HepG2 (cell line): ENCODE results near the gene ATP6V0A1. TPM values are rescaled to one million over a fixed set of nuclear protein-coding genes. Genes with fewer than 3 reads are reported as not detected.

Experiments used
- ATAC-seq: fragments of 200-7000 bp; cut with Tn5 transposase; 3 replicates; pipeline ENCODE4 v1.9.1; 2020; ENCODE audit warnings: mild to moderate bottlenecking, moderate library complexity
- BruUV-seq: library from RNA; stranded (reverse); fragments of 400-500 nt; replicated peaks from 2 replicates; lab custom pipeline; 2021; lab: Mats Ljungman, UMichigan
- CTCF ChIA-PET: fragments of 300-600 bp; formaldehyde crosslinking; extraction: SDS; loops from one replicate; lab custom pipeline; 2021; ENCODE audit warnings: low total read pairs, inconsistent platforms, low intra/inter-chr PET ratio; lab: Yijun Ruan, JAX
- POLR2A ChIA-PET: fragments of 350-600 bp; sonication (Branson Sonifier 250); formaldehyde crosslinking; loops from one replicate; lab custom pipeline; 2020; ENCODE audit warnings: antibody characterized with exemption, inconsistent platforms; lab: Yijun Ruan, JAX
- DNase-seq: peaks from one replicate; pipeline ENCODE4 v3.0.0-alpha.2; 2015; ENCODE audit warnings: low spot score
- FAIRE-seq: peaks from 3 replicates; lab custom pipeline; 2011; peaks lifted over from hg19 to GRCh38; lab: Jason Lieb, UNC
- H2AFZ ChIP-seq: one replicate; pipeline ENCODE4 v1.6.1; 2011; ENCODE audit warnings: low read length, inconsistent platforms
- H3K27ac ChIP-seq: fragments of 300-600 bp; 3 replicates; pipeline ENCODE4 v1.8.0; 2011; ENCODE audit warnings: mixed run types, mild to moderate bottlenecking, mixed read lengths, low read length, inconsistent platforms; ENCODE audit not compliant: insufficient read depth; ENCODE audit errors: extremely low read length
- H3K27me3 ChIP-seq, 2 experiments: fragments of 200-600 bp in 1 of 2; 2 replicates in 1 of 2; 3 replicates in 1 of 2; pipeline versions ENCODE4 v1.6.0 to v1.8.0; 2011; ENCODE audit warnings: low read length in 2 of 2, mild to moderate bottlenecking in 2 of 2, moderate library complexity in 2 of 2, inconsistent platforms in 1 of 2; ENCODE audit not compliant: insufficient read depth in 2 of 2, control insufficient read depth in 1 of 2
- H3K36me3 ChIP-seq, 2 experiments: fragments of 200-600 bp in 1 of 2; replicated peaks in 1 of 2; 2 replicates in 1 of 2; 3 replicates in 1 of 2; pipeline versions ENCODE4 v1.5.1 to v1.8.0; 2011; ENCODE audit warnings: low read length in 2 of 2, inconsistent platforms in 1 of 2; ENCODE audit not compliant: insufficient read depth in 2 of 2, control insufficient read depth in 1 of 2
- H3K4me1 ChIP-seq: 2 replicates; pipeline ENCODE4 v1.5.1; 2012; ENCODE audit warnings: low read length, inconsistent platforms; ENCODE audit not compliant: insufficient read depth
- H3K4me2 ChIP-seq: 2 replicates; pipeline ENCODE4 v1.6.0; 2011; ENCODE audit warnings: low read depth, low read length, inconsistent platforms
- H3K4me3 ChIP-seq, 3 experiments: fragments of 200-600 bp in 1 of 3; sonication (generic), shearing (Covaris generic) in 1 of 3; replicated peaks in 1 of 3; 2 replicates each; pipeline ENCODE4 v1.5.1; 2011 to 2016; ENCODE audit warnings: low read length in 3 of 3, inconsistent platforms in 2 of 3, low read depth in 2 of 3, mild to moderate bottlenecking in 2 of 3, control low read depth in 1 of 3, mixed read lengths in 1 of 3; ENCODE audit not compliant: insufficient read depth in 1 of 3
- H3K79me2 ChIP-seq: one replicate; pipeline ENCODE4 v1.6.1; 2011; ENCODE audit warnings: low read length, inconsistent platforms; ENCODE audit not compliant: insufficient read depth
- H3K9ac ChIP-seq: 2 replicates; pipeline ENCODE4 v1.6.0; 2011; ENCODE audit warnings: mild to moderate bottlenecking, low read depth, low read length, inconsistent platforms; ENCODE audit not compliant: insufficient read depth
- H3K9me3 ChIP-seq: 2 replicates; pipeline ENCODE4 v1.5.1; 2012; ENCODE audit warnings: mild to moderate bottlenecking, low read length
- H4K20me1 ChIP-seq: 2 replicates; pipeline ENCODE4 v1.6.0; 2011; ENCODE audit warnings: inconsistent platforms, mild to moderate bottlenecking, low read length, moderate library complexity; ENCODE audit not compliant: insufficient read depth
- POLR2AphosphoS5 ChIP-seq: IDR thresholded peaks from 2 replicates; pipeline ENCODE4 v1.6.1; 2012; ENCODE audit warnings: low read depth, low read length
- UBTF ChIP-seq: sonication (generic); formaldehyde crosslinking; IDR thresholded peaks from 2 replicates; pipeline ENCODE4 v1.4.0; 2020; ENCODE audit warnings: mild to moderate bottlenecking, missing genetic modification reagents
- ZBTB20 ChIP-seq: sonication (generic); formaldehyde crosslinking; IDR thresholded peaks from 2 replicates; pipeline ENCODE4 v1.8.1; 2023; ENCODE audit warnings: missing genetic modification reagents, low read depth, mild to moderate bottlenecking, borderline replicate concordance
- ZBTB33 ChIP-seq: sonication (generic); formaldehyde crosslinking; IDR thresholded peaks from 2 replicates; pipeline ENCODE4 v1.4.0; 2020; ENCODE audit warnings: missing genetic modification reagents
- WGBS: methylation state at CpG from one replicate; pipeline ENCODE4 v1.1.6; 2017; ENCODE audit warnings: low lambda C conversion rate; 5-methylcytosine and 5-hydroxymethylcytosine counted together
- in situ Hi-C: cut with HindIII; loops from 2 replicates; pipeline ENCODE4 v1.10.0; 2017; ENCODE audit warnings: low pct_unique_long_range_greater_than_20kb; ENCODE audit not compliant: extremely low pct_ligation_motif_present
- intact Hi-C: fragments of 100-400 bp; cut with micrococcal nuclease; formaldehyde crosslinking; loops from one replicate; pipeline ENCODE4 v1.10.0; 2022; ENCODE audit not compliant: unreplicated experiment
- polyA plus RNA-seq, 8 experiments: library from polyadenylated mRNA; depleted of rRNA in 3 of 8; stranded (reverse) in 7 of 8; unstranded in 1 of 8; fragments of >200 nt; fragmentation: Illumina TruSeq in 4 of 8; extraction: Trizol in 4 of 8; gene quantifications; 2 replicates each; pipeline versions ENCODE4 v1.2.1 to v1.2.3, GENCODE V29; 2011 to 2016; ENCODE audit warnings: low read depth in 4 of 8, missing spikeins in 1 of 8, mixed read lengths in 1 of 8; ENCODE audit not compliant: insufficient read depth in 1 of 8
- total RNA-seq, 5 experiments: library from RNA; depleted of rRNA; stranded (reverse); fragments of >200 nt; fragmentation: Illumina TruSeq; extraction: Trizol; gene quantifications; 2 replicates each; pipeline ENCODE4 v1.2.3, GENCODE V29; 2016; ENCODE audit warnings: low read depth in 1 of 5
- TF ChIP-seq, protein P1 (sequence below): sonication (generic); formaldehyde crosslinking; IDR thresholded peaks from 2 replicates; pipeline ENCODE4 v1.5.0; 2020; ENCODE audit warnings: missing genetic modification reagents, mild to moderate bottlenecking, borderline replicate concordance

The ATP6V0A1 gene
- total and polyA plus RNA-seq, 2 of the 13 experiments (the other 11 are each of a cell fraction or from before 2014, with no cell fraction given) = 27.9 to 54.1 TPM

DNA sequence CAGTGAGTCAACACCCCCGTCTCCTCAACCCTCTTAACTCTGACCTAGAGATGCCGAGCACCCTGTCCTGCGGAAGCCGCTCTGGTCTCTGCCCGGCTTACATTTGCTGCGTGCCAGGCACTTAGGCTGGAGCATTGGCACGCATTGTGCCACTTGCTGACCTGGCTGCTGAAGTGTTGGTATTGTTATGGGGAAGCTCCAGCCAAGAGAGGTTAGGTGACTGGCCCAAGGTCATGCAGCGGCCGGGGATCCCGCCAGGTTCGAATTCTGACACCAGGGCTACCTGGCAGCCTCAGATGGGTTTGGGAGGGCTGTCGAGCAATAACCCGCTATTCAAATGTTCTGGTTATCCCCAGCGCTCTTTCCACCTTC, 89.0 kb downstream of the ATP6V0A1 start:
- no TSS peak for BruUV-seq
- H3K9ac ChIP-seq = no peak overlapping the region
- H3K79me2 ChIP-seq = peaks cover under 1% of the 10 kb centered on the region
- no peaks in the 10 kb centered on the region for H3K9me3 ChIP-seq
- 95% methylated on average over 10 of the region's 14 CpGs for WGBS
- no peaks in the 10 kb centered on the region for H4K20me1 ChIP-seq
- H3K27ac ChIP-seq = no peak overlapping the region
- no peaks in the 10 kb centered on the region for H3K27me3 ChIP-seq
- H3K4me2 ChIP-seq = no peak overlapping the region
- H3K4me1 ChIP-seq = peaks cover 65% of the 10 kb centered on the region
- in situ Hi-C loops = no loop called here
- H3K36me3 ChIP-seq = peaks cover 0 to 12% of the 10 kb centered on the region in 2 experiments; a peak in 3 of 5 replicates
- ChIA-PET POLR2A (interaction anchor here (6.1 kb wide), 1 partner anchor 11 kb away, joined by 45 read pairs; the partner anchor contains the start of gene NAGLU), CTCF (no interaction called here)
- TF ChIP-seq, protein P1, sequence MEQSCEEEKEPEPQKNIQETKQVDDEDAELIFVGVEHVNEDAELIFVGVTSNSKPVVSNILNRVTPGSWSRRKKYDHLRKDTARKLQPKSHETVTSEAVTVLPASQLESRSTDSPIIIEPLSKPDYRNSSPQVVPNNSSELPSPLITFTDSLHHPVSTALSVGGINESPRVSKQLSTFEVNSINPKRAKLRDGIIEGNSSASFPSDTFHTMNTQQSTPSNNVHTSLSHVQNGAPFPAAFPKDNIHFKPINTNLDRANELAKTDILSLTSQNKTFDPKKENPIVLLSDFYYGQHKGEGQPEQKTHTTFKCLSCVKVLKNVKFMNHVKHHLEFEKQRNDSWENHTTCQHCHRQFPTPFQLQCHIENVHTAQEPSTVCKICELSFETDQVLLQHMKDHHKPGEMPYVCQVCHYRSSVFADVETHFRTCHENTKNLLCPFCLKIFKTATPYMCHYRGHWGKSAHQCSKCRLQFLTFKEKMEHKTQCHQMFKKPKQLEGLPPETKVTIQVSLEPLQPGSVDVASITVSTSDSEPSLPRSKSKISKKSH = peak; percentile 55; the same call in 1 of the 2 replicates
- 0 out of 2 replicates have a peak, but pooled peaks have one; percentile 9 for TF ChIP-seq POLR2AphosphoS5
- peak; percentile 73 for TF ChIP-seq ZBTB33 (CRISPR knock-in tag)
- no peak for TF ChIP-seq ZBTB20 (CRISPR knock-in tag)
- 0 out of 2 replicates have a peak, but pooled peaks have one; percentile 3 for TF ChIP-seq UBTF (CRISPR knock-in tag)
- intact Hi-C loops = no loop called here
- no peak for DNase-seq
- H2AFZ ChIP-seq = no peak overlapping the region
- no peak for FAIRE-seq
- ATAC-seq = no peak
- no peak overlapping the region for H3K4me3 ChIP-seq
